Muscle layer of duodenum (tissue), 2 donors: Measurements from ENCODE around the gene NR6A1.

Experiments
- H3K27ac ChIP-seq: one replicate; pipeline ENCODE4 v1.7.0; 2013; ENCODE audit warnings: mild to moderate bottlenecking, low read length
- H3K27me3 ChIP-seq: one replicate; pipeline ENCODE4 v1.7.0; 2013; ENCODE audit warnings: low read depth, mild to moderate bottlenecking, control low read depth, low read length
- H3K36me3 ChIP-seq, 2 donors: one replicate each; pipeline ENCODE4 v1.7.0; 2013; ENCODE audit warnings: low read length in 2 of 2, control low read depth in 1 of 2, mild to moderate bottlenecking in 1 of 2; ENCODE audit not compliant: insufficient read depth in 2 of 2, control insufficient read depth in 1 of 2
- H3K4me1 ChIP-seq, 2 donors: one replicate each; pipeline ENCODE4 v1.7.0; 2013; ENCODE audit warnings: low read length in 2 of 2, mild to moderate bottlenecking in 2 of 2, control low read depth in 1 of 2, moderate library complexity in 1 of 2; ENCODE audit not compliant: insufficient read depth in 2 of 2, control insufficient read depth in 1 of 2
- H3K4me3 ChIP-seq, 2 donors: one replicate each; pipeline ENCODE4 v1.7.0; 2013; ENCODE audit warnings: low read length in 2 of 2, low read depth in 1 of 2, mild to moderate bottlenecking in 1 of 2
- H3K9me3 ChIP-seq, 2 donors: one replicate each; pipeline ENCODE4 v1.7.0; 2013; ENCODE audit warnings: low read length in 2 of 2, control low read depth in 1 of 2, mild to moderate bottlenecking in 1 of 2; ENCODE audit not compliant: control insufficient read depth in 1 of 2
- donor health status: healthy.

Gene NR6A1

GRCh38 chr9:124510650-124511425 is 260.3 kb downstream of the NR6A1 start:
- Histone ChIP-seq H3K27me3 (peaks cover 9% of the 10 kb centered on the region), H3K4me3 (no peak overlapping the region), H3K9me3 (no peaks in the 10 kb centered on the region), H3K27ac (no peak overlapping the region), H3K4me1 (no peaks in the 10 kb centered on the region), H3K36me3 (no peaks in the 10 kb centered on the region)

GRCh38 chr9:124507880-124508423 is 263.2 kb downstream of the NR6A1 start:
- Histone ChIP-seq H3K27ac (no peak overlapping the region), H3K4me1 (peaks cover 0 to 17% of the 10 kb centered on the region in 2 donors), H3K9me3 (no peaks in the 10 kb centered on the region), H3K4me3 (no peak overlapping the region), H3K27me3 (peaks cover 31% of the 10 kb centered on the region), H3K36me3 (no peaks in the 10 kb centered on the region)

GRCh38 chr9:124506931-124507879 is 263.9 kb downstream of the NR6A1 start, which contains the start of gene NR5A1:
Gene NR5A1 (minus strand): TSS chr9:124507399. CDS start chr9:124503395, 4,004 bp downstream.
- Histone ChIP-seq H3K4me3 (no peak within 1 kb of the TSS), H3K36me3 (no peaks in the 10 kb centered on the region), H3K27me3 (peaks cover 35% of the 10 kb centered on the region), H3K4me1 (peaks cover 0 to 18% of the 10 kb centered on the region in 2 donors), H3K27ac (no peak within 1 kb of the TSS), H3K9me3 (no peaks in the 10 kb centered on the region)

DNA sequence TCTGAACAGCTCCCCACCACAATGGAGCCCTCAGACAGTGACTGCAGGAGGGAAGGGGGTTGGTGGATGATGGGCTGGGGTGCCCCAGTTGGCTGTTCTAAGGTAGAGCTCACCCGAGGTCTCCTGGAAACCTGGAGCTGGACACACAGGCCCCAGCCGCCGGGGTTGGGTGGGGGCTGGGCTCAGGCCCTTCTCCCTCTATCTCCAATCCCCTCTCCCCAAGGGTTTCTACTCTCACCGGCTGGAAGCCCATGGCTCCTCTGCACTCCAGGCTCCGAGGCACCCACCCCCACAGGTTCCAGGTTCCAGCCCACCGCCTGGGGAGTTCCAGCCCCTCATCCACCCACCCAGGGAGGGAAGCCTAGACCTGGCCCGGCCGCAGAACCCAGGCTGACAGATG is 264.7 kb downstream of the NR6A1 start:
- Histone ChIP-seq H3K4me3 (no peak overlapping the region), H3K4me1 (peaks cover 0 to 18% of the 10 kb centered on the region in 2 donors), H3K27me3 (peaks cover 39% of the 10 kb centered on the region), H3K36me3 (no peaks in the 10 kb centered on the region), H3K27ac (no peak overlapping the region), H3K9me3 (no peaks in the 10 kb centered on the region)

DNA sequence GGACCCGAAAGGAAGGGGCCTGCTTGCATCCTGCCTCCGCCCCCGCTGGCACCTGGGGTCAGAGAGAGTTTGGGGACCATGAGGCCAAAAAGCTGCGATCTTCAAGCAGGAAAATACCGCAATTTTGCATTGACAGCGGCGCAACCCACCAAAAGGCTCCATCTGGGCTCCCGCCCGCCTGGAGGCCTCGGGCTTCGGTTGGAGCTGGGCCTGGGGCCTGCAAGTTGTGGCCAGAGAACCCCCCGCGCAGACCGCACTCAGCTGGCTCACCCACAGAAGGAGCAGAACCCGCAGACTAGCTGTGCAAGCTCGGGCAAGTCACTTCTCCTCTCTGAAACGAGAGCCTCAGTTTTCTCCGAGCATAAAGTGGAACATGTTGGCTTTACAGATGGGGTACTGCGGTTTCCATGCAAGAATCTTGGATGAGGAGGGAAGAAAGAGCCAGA is 265.2 kb downstream of the NR6A1 start:
- Histone ChIP-seq H3K4me3 (no peak overlapping the region), H3K36me3 (no peaks in the 10 kb centered on the region), H3K27me3 (peaks cover 43% of the 10 kb centered on the region), H3K9me3 (no peaks in the 10 kb centered on the region), H3K27ac (no peak overlapping the region), H3K4me1 (peaks cover 0 to 18% of the 10 kb centered on the region in 2 donors)

GRCh38 chr9:124505006-124505900 is 265.9 kb downstream of the NR6A1 start:
- H3K27ac ChIP-seq = no peak overlapping the region
- peaks cover 0 to 18% of the 10 kb centered on the region in 2 donors for H3K4me1 ChIP-seq
- H3K27me3 ChIP-seq = peaks cover 46% of the 10 kb centered on the region
- no peak overlapping the region for H3K4me3 ChIP-seq
- H3K36me3 ChIP-seq = no peaks in the 10 kb centered on the region
- H3K9me3 ChIP-seq = no peaks in the 10 kb centered on the region

GRCh38 chr9:124504530-124505005 is 266.5 kb downstream of the NR6A1 start:
- peaks cover 46% of the 10 kb centered on the region for H3K27me3 ChIP-seq
- peaks cover 0 to 18% of the 10 kb centered on the region in 2 donors for H3K4me1 ChIP-seq
- peak overlapping the region in 1 of 2 donors; percentile 49 for H3K4me3 ChIP-seq
- no peaks in the 10 kb centered on the region for H3K36me3 ChIP-seq
- H3K27ac ChIP-seq = no peak overlapping the region
- H3K9me3 ChIP-seq = no peaks in the 10 kb centered on the region

GRCh38 chr9:124503713-124504529 is 267.2 kb downstream of the NR6A1 start:
- no peaks in the 10 kb centered on the region for H3K36me3 ChIP-seq
- H3K4me1 ChIP-seq = peaks cover 0 to 18% of the 10 kb centered on the region in 2 donors
- H3K27ac ChIP-seq = no peak overlapping the region
- H3K9me3 ChIP-seq = no peaks in the 10 kb centered on the region
- peaks cover 46% of the 10 kb centered on the region for H3K27me3 ChIP-seq
- peak overlapping the region in 1 of 2 donors; percentile 49 for H3K4me3 ChIP-seq

GRCh38 chr9:124502711-124503702 is 268.1 kb downstream of the NR6A1 start:
- H3K4me1 ChIP-seq = peaks cover 0 to 18% of the 10 kb centered on the region in 2 donors
- H3K4me3 ChIP-seq = no peak overlapping the region
- no peaks in the 10 kb centered on the region for H3K9me3 ChIP-seq
- H3K27me3 ChIP-seq = peaks cover 46% of the 10 kb centered on the region
- H3K36me3 ChIP-seq = no peaks in the 10 kb centered on the region
- no peak overlapping the region for H3K27ac ChIP-seq
